Stimulated activated CD8-positive, alpha-beta memory T cell treated with anti-CD3 and anti-CD28 coated beads, Interleukin-12 subunit alpha, Interleukin-12 subunit beta, amount 100 ng/mL, for 24 hours (primary cell): ENCODE measurements around the gene PIGM.

Experiments
- DNase-seq: peaks from one replicate; pipeline ENCODE4 v3.0.0-alpha.2; 2020; ENCODE audit errors: extremely low read depth

The PIGM gene

GRCh38 chr1:159989581-159989980 lies 42.2 kb downstream of the PIGM start:
- no peak for DNase-seq

- no peak for DNase-seq
Measured at GRCh38 chr1:159988006-159988405, 43.8 kb downstream of the PIGM start.

- DNase-seq, result no peak
Measured at GRCh38 chr1:159987186-159987585, 44.6 kb downstream of the PIGM start.

- no peak for DNase-seq
Measured at GRCh38 chr1:159986531-159986930, 45.3 kb downstream of the PIGM start.

- no peak for DNase-seq
Measured at GRCh38 chr1:159986093-159986492, 45.7 kb downstream of the PIGM start.

GRCh38 chr1:159985473-159985872 lies 46.3 kb downstream of the PIGM start:
- no peak for DNase-seq

GRCh38 chr1:159983681-159984080 lies 48.1 kb downstream of the PIGM start:
- no peak for DNase-seq

- DNase-seq, result no peak
Measured at GRCh38 chr1:159982280-159982679, 49.5 kb downstream of the PIGM start.

GRCh38 chr1:159981351-159982055 lies 50.3 kb downstream of the PIGM start:
- DNase-seq, result no peak

GRCh38 chr1:159980786-159981185 lies 51.0 kb downstream of the PIGM start:
- no peak for DNase-seq

- DNase-seq, result no peak
Measured at GRCh38 chr1:159980076-159980475, 51.7 kb downstream of the PIGM start.

GRCh38 chr1:159979257-159979656 lies 52.5 kb downstream of the PIGM start:
- DNase-seq, result no peak

- DNase-seq, result no peak
Measured at GRCh38 chr1:159978107-159978398, 53.7 kb downstream of the PIGM start.

GRCh38 chr1:159977364-159978106 lies 54.3 kb downstream of the PIGM start:
- no peak for DNase-seq
